ENCODE measurements around the gene EYA4. TPM values are rescaled to one million over a fixed set of nuclear protein-coding genes. Genes with fewer than 3 reads are reported as not detected.

The EYA4 gene
- total RNA-seq, 1 donor from 2014 or later, result 15.4 TPM

GRCh38 chr6:133227344-133227743, 13.8 kb upstream of the EYA4 start:
- DNase-seq, result no peak
- Histone ChIP-seq H3K27ac (replicated peaks) (no peak overlapping the region), H3K9me3 (replicated peaks) (no peaks in the 10 kb centered on the region), H3K36me3 (no peaks in the 10 kb centered on the region), H3K4me1 (no peaks in the 10 kb centered on the region), H3K27me3 (ENCODE audit: low read depth) (no peaks in the 10 kb centered on the region), H3K4me3 (no peak overlapping the region)
- no peak for TF ChIP-seq CTCF (IDR thresholded peaks at IDR 0.05; ENCODE audit: borderline replicate concordance)
- intact Hi-C loops (cut with micrococcal nuclease), result no loop called here

- peaks cover 7% of the 10 kb centered on the region for H3K9me3 ChIP-seq (replicated peaks)
- no peak for TF ChIP-seq CTCF (IDR thresholded peaks at IDR 0.05; ENCODE audit: borderline replicate concordance)
- no peak overlapping the region for H3K27ac ChIP-seq (replicated peaks)
- H3K4me3 ChIP-seq, result no peak overlapping the region
- no peaks in the 10 kb centered on the region for H3K27me3 ChIP-seq (ENCODE audit: low read depth)
- no peaks in the 10 kb centered on the region for H3K36me3 ChIP-seq
- DNase-seq, result no peak
- no peaks in the 10 kb centered on the region for H3K4me1 ChIP-seq
- intact Hi-C loops (cut with micrococcal nuclease), result no loop called here
Observed at GRCh38 chr6:133230052-133230451, 11.1 kb upstream of the EYA4 start.

GRCh38 chr6:133235221-133235620, 5.9 kb upstream of the EYA4 start:
- intact Hi-C loops (cut with micrococcal nuclease), result no loop called here
- Histone ChIP-seq H3K9me3 (replicated peaks) (peaks cover 7% of the 10 kb centered on the region), H3K36me3 (no peaks in the 10 kb centered on the region), H3K27me3 (ENCODE audit: low read depth) (peaks cover 4% of the 10 kb centered on the region), H3K27ac (replicated peaks) (no peak overlapping the region), H3K4me1 (peaks cover 11% of the 10 kb centered on the region), H3K4me3 (no peak overlapping the region)
- no peak for TF ChIP-seq CTCF (IDR thresholded peaks at IDR 0.05; ENCODE audit: borderline replicate concordance)
- no peak for DNase-seq

- no peaks in the 10 kb centered on the region for H3K36me3 ChIP-seq
- no peak for TF ChIP-seq CTCF (IDR thresholded peaks at IDR 0.05; ENCODE audit: borderline replicate concordance)
- H3K27ac ChIP-seq (replicated peaks), result no peak overlapping the region
- peaks cover 7% of the 10 kb centered on the region for H3K9me3 ChIP-seq (replicated peaks)
- H3K4me1 ChIP-seq, result peaks cover 26% of the 10 kb centered on the region
- H3K27me3 ChIP-seq (ENCODE audit: low read depth), result peaks cover 21% of the 10 kb centered on the region
- no peak for DNase-seq
- no peak overlapping the region for H3K4me3 ChIP-seq
- intact Hi-C loops (cut with micrococcal nuclease), result no loop called here
Observed at GRCh38 chr6:133236932-133237331, 4.2 kb upstream of the EYA4 start.

- peaks cover 56% of the 10 kb centered on the region for H3K27me3 ChIP-seq (ENCODE audit: low read depth)
Observed at GRCh38 chr6:133240511-133241085, 559 bp upstream of the EYA4 start.

More at GRCh38 chr6:133240511-133241085, 559 bp upstream of the EYA4 start:
- intact Hi-C loops (cut with micrococcal nuclease), result no loop called here
- no peaks in the 10 kb centered on the region for H3K9me3 ChIP-seq (replicated peaks)
- DNase-seq, result peak; percentile 35
- H3K36me3 ChIP-seq, result no peaks in the 10 kb centered on the region
- H3K4me3 ChIP-seq, result peak overlapping the region; percentile 76
- H3K27ac ChIP-seq (replicated peaks), result peak overlapping the region; percentile 89
- peaks cover 35% of the 10 kb centered on the region for H3K4me1 ChIP-seq
- TF ChIP-seq CTCF (IDR thresholded peaks at IDR 0.05; ENCODE audit: borderline replicate concordance), result no peak

Measured in left ventricle myocardium inferior (tissue), 1 donor.